ENCODE data around the gene ILKAP.

ILKAP gene

DNA sequence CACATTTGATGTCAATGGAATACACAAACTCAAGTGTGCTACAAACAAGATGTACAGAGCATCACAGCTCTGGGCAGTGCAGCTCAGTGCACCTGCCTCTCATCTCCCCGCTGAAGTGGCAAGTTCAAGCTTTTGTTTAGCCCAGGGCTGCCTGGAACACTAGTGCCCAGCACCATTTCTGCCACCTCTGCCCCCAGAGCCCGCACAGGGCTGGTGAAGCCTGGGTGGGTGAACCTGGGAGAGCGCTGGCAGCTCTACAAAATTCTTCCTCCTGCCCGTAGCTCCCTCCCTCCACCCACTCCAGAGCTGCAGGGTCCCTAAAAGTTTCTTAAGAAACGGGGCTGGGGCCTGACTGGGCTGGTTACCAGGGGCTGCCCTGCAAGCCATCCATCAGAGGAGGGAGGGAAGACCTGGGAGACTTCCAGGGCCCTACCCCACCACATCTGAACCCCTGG, 34.8 kb upstream of the ILKAP start:
- DNase-seq (ENCODE audit: low read depth) = peak; percentile 33
- peak overlapping the region; percentile 69 for H3K4me3 ChIP-seq (ENCODE audit: low read depth, low read length)
- TF ChIP-seq, protein P1, sequence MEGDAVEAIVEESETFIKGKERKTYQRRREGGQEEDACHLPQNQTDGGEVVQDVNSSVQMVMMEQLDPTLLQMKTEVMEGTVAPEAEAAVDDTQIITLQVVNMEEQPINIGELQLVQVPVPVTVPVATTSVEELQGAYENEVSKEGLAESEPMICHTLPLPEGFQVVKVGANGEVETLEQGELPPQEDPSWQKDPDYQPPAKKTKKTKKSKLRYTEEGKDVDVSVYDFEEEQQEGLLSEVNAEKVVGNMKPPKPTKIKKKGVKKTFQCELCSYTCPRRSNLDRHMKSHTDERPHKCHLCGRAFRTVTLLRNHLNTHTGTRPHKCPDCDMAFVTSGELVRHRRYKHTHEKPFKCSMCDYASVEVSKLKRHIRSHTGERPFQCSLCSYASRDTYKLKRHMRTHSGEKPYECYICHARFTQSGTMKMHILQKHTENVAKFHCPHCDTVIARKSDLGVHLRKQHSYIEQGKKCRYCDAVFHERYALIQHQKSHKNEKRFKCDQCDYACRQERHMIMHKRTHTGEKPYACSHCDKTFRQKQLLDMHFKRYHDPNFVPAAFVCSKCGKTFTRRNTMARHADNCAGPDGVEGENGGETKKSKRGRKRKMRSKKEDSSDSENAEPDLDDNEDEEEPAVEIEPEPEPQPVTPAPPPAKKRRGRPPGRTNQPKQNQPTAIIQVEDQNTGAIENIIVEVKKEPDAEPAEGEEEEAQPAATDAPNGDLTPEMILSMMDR (IDR thresholded peaks at IDR 0.05; ENCODE audit: low read depth, low read length) = no peak
- TF ChIP-seq, protein P2, sequence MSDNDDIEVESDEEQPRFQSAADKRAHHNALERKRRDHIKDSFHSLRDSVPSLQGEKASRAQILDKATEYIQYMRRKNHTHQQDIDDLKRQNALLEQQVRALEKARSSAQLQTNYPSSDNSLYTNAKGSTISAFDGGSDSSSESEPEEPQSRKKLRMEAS (IDR thresholded peaks at IDR 0.05; ENCODE audit: low read depth, low read length) = no peak
- TF ChIP-seq POLR2A (IDR thresholded peaks at IDR 0.05; ENCODE audit: extremely low read depth, insufficient read length) (no peak), MYC (IDR thresholded peaks at IDR 0.05; ENCODE audit: low read depth, low read length) (no peak)

DNA sequence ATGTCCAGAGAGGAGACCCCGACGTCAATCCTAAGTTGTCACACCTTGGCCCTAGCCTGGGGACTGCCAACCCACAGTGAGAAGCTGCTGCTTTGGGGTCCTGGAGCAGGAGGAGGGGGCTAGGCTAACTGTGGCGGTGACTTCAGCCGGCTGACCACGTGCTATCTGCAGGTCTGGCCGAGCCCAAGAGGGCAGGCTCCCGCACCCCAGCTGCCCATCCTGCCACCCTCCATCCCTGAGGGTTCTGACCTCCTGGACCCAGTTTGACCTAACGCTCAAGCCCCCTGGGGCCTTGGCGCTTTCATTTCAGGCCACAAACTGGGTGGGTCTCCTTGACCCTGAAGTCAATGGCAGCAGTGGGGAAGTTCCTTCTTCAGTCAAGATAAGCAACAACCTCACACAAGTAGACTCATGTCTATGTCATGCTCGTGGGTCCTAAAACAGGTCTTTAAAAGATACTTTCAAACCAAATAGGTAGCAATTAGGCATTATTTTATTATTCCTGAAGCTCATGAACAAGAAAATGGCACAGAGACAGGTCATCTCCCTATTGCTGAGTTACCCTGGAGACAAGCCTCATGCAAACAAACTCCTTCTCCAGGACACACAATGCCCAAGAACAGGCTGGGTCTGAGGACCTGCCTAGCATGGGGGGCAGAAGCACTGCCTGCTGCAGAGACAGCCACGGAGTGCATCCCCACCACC, 34.1 kb upstream of the ILKAP start:
- peak; percentile 56 for DNase-seq (ENCODE audit: low read depth)
- peak overlapping the region; percentile 69 for H3K4me3 ChIP-seq (ENCODE audit: low read depth, low read length)
- TF ChIP-seq POLR2A (IDR thresholded peaks at IDR 0.05; ENCODE audit: extremely low read depth, insufficient read length) (no peak), MYC (IDR thresholded peaks at IDR 0.05; ENCODE audit: low read depth, low read length) (no peak)
- TF ChIP-seq, protein P2 (IDR thresholded peaks at IDR 0.05; ENCODE audit: low read depth, low read length) = no peak
- TF ChIP-seq, protein P1 (IDR thresholded peaks at IDR 0.05; ENCODE audit: low read depth, low read length) = no peak

DNA sequence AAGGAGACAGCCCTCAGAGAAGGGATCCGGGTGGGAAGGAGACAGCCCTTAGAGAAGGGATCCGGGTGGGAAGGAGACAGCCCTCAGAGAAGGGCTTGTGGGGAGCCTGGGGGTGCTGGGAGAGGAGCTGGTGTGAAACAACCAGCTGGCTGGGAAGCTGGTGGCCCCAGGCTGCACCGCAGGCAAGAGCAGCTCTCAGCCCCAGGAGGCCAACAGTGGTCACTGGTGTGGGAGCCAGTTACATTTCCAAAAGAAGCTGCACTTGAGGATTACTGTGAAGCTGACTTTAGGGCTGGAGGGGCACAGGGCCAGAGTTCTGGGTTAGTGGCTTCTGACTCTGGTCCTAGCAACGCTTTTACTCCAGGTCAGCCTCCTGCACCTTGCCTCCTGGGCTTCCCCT, 33.1 kb upstream of the ILKAP start:
- DNase-seq (ENCODE audit: low read depth) = peak; percentile 70
- H3K4me3 ChIP-seq (ENCODE audit: low read depth, low read length) = no peak overlapping the region
- TF ChIP-seq MYC (IDR thresholded peaks at IDR 0.05; ENCODE audit: low read depth, low read length) = no peak
- TF ChIP-seq, protein P1 (IDR thresholded peaks at IDR 0.05; ENCODE audit: low read depth, low read length) = no peak
- no peak for TF ChIP-seq POLR2A (IDR thresholded peaks at IDR 0.05; ENCODE audit: extremely low read depth, insufficient read length)
- TF ChIP-seq, protein P2 (IDR thresholded peaks at IDR 0.05; ENCODE audit: low read depth, low read length) = no peak

DNA sequence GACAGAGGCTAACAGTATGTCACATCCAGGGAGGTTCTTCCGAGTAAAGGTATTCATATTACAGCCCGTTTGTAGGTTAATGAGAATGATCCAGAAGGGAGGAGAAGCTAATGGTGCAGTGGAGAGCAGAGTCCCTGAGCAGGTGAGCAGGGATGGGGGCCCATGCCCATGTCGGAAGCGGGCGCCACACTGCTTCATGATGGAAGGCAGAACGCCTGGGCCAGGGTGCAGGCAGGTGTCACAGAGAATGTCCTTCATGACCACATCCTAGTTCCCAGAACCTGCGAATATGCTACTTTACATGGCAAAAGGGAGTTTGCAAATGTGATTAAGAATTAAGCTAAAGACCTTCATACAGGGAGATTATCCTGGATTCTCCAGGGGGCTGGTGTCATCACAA, 32.4 kb upstream of the ILKAP start:
- no peak for DNase-seq (ENCODE audit: low read depth)
- TF ChIP-seq, protein P2 (IDR thresholded peaks at IDR 0.05; ENCODE audit: low read depth, low read length) = no peak
- TF ChIP-seq, protein P1 (IDR thresholded peaks at IDR 0.05; ENCODE audit: low read depth, low read length) = no peak
- TF ChIP-seq POLR2A (IDR thresholded peaks at IDR 0.05; ENCODE audit: extremely low read depth, insufficient read length) = no peak
- TF ChIP-seq MYC (IDR thresholded peaks at IDR 0.05; ENCODE audit: low read depth, low read length) = no peak

DNA sequence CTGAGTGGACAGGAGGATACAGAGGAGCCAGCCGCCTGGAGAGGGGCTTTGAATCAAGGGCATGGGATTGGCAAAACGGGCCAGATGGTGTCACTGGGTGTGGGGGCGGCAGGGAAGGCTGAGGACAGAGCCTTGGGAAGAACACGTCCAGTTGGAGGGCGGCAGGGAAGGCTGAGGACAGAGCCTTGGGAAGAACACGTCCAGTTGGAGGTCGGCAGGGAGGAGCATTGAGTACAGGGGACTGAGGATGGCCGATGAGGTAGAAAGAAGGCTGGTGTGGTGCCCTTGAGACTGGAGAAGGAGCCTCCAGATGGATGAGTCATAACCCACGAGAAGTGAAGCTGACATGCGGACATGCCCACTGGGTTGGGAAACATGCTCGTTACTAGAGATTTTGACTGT, 31.8 kb upstream of the ILKAP start:
- TF ChIP-seq MYC (IDR thresholded peaks at IDR 0.05; ENCODE audit: low read depth, low read length) (no peak), POLR2A (IDR thresholded peaks at IDR 0.05; ENCODE audit: extremely low read depth, insufficient read length) (no peak)
- TF ChIP-seq, protein P1 (IDR thresholded peaks at IDR 0.05; ENCODE audit: low read depth, low read length) = no peak
- TF ChIP-seq, protein P2 (IDR thresholded peaks at IDR 0.05; ENCODE audit: low read depth, low read length) = no peak
- peak; percentile 81 for DNase-seq (ENCODE audit: low read depth)
- H3K4me3 ChIP-seq (ENCODE audit: low read depth, low read length) = no peak overlapping the region

More for the DNA sequence above, 32.4 kb upstream of the ILKAP start:
- no peak overlapping the region for H3K4me3 ChIP-seq (ENCODE audit: low read depth, low read length)

Data from NB4 (cell line).